GM19467 (cell line): ENCODE results near the gene SYT17.

Experiments used
- ATAC-seq: cut with Tn5 transposase; IDR thresholded peaks from one replicate; pipeline ENCODE4 v1.9.1; 2021; ENCODE audit warnings: mild to moderate bottlenecking, moderate library complexity; ENCODE audit not compliant: unreplicated experiment

Gene SYT17

GRCh38 chr16:19167710-19168370 lies at the start of gene SYT17:
SYT17 (plus strand) TSS chr16:19168240; CDS start chr16:19168647, 407 bp downstream.
- no peak for ATAC-seq

DNA sequence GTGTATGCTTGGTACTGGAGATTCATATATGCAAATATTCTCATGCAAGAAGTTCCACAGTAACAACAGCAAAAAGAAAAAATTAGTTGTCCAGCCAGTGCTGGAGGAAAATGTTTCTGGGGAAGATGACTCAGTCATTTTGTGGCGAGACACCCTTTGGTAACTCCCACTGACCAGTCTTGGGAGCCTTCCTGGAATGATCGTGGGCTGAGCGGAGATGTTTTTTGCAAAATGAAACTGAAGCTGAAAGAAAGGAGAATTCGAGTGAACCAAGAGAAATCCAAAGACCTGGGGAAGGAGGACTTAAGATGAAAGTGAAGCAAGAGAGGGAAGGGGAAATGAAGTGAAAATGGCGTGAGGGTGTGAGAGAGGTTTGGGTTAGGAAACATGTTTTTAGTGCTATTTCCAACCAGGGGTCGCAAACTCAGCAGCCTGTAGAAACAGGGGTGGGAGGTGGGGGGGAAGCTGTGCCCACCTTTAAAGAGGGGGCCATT lies 49.1 kb upstream of the SYT17 start:
- ATAC-seq, result no peak

DNA sequence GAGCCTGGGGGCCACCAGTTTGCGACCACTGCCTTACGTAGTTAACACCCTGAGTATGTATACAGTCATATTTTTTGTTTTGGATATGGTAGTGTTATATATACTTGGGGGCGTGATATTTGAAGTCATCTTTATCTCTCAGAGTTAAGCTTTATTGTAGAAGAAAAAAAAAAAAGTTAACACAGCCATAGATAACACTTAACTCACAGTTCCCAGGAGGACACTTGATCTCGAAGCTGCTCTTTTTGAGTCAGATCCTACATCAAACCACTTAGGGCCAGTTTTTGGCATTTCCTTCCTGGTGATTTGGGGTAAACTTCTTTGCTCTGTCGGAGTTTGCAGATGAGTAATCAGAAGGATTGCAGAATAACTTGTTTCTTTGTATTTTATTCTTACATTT lies 48.5 kb upstream of the SYT17 start:
- ATAC-seq, result no peak

DNA sequence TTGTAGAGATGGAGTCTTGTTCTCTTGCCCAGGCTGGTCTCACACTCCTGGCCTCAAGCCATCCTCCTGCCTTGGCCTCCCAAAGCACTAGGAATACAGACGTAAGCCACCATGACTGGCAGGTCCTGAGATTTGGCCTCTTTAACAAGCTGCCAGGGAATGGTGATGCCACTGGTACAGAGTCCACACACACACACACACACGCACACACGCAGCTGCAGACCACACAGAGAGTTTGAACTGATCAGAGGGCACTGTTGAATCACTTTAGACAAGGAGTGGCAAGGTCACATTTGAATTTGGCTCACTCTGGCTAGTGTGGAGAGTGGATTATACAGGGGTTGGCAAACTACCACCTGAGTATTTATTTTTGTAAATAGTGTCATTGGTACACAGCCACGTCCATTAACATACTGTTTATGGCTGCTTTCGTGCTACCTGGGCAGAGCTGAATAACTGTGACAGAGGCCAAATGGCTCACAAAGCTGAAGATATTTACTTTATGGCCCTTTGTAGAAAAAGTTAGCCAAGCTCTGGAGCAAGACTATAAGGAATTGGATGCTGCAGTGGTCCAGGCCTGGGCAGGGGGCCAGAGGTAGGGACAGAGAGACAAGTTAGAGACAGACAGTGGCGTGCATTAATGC lies 44.4 kb upstream of the SYT17 start:
- ATAC-seq, result no peak

DNA sequence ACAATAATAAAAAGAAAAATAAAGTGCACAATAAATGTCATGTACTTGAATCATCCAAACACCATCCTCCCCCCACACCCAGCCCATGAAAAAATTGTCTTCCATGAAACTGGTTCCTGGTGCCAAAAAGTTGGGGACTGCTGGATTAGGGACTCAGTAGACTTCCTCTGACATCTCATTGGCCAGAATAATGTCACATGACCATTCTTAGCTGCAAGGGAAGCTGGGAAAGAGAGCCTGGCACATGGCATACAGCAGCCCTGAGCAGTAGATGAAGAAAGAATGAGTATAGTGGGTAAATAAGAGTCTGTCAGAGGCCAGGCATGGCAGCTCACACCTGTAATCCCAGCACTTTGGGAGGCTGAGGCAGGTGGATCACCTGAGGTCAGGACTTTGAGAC lies 41.7 kb upstream of the SYT17 start:
- ATAC-seq, result no peak

GRCh38 chr16:19127205-19127604 lies 40.8 kb upstream of the SYT17 start:
- no peak for ATAC-seq

DNA sequence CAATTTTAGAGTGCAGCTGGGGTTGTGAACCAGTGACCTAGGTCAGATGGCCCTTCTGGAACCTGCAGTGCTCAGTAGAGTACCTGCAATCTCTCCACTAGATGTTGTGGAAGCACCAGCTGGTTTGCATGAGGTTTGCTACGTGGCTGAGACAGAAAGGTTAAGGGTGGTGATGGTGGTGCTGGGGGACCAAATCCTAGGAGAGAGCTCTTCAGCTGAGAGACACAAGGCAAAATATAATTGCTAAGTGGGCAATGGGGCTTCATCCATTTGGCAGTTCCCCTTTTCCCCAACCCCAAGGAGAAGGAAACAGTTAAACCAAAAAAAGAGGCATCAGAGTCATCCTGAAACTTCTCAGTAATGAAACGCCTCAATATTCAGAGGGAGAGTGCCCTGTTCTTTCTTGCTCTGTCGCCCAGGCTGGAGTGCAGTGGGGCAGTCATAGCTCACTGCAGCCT lies 40.3 kb upstream of the SYT17 start:
- peak; percentile 52 for ATAC-seq

GRCh38 chr16:19128454-19129200 lies 39.4 kb upstream of the SYT17 start:
- no peak for ATAC-seq

DNA sequence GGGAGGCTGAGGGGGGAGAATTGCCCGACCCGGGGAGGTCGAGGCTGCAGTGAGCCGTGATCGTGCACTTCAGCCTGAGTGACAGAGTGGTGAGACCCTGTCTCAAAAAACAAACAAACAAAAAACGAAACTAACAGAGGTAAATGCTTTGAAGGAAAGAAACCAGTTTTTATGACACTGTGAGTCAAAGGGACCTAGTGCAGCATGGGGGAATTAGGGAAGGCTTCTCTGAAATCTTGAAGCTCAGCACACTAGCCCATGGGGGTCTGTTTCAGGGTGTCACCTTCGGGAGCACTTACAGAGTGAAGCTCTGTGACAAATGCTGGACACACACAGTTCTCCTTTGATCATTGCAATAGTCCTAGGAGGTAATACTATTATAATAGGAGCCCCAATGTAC lies 37.7 kb upstream of the SYT17 start:
- no peak for ATAC-seq

GRCh38 chr16:19130852-19131824 lies 36.9 kb upstream of the SYT17 start:
- no peak for ATAC-seq

GRCh38 chr16:19131825-19132218 lies 36.2 kb upstream of the SYT17 start:
- ATAC-seq, result no peak

- ATAC-seq, result no peak
Measured at GRCh38 chr16:19132255-19132654, 35.8 kb upstream of the SYT17 start.

DNA sequence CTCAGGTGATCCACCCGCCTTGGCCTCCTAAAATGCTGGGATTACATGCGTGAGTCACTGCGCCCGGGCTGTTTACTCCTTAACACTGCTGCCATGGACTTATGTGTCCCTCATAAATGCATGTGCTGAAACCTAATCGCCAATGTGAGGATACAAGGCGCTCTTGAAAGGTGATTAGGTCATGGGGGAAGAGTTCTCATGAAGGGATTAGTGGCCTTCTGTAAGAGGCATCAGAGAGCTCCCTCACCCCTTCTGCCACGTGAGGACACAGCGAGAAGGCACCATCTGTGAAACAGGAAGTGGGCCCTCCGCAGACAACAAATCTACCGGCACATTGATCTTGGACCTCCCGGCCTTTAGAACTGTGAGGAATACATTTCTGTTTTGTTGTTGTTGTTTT lies 35.1 kb upstream of the SYT17 start:
- no peak for ATAC-seq

DNA sequence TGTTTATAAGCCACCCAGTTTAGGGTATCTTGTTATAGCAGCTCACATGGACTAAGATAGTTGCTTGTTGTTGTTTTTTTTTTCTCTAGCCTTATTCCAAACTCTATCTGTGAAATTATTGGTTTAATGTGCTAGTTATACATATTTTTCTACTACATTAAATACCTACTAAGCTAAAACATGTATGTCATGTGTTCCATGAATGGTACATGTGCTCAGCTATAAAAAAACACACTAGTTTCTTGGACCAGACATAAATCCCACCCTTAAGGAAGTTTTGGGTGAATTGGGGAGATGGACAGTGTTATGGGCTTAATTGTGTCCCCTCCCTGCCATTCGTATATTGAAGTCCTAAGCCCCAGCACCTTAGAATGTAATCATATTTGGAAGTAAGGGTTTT lies 34.4 kb upstream of the SYT17 start:
- no peak for ATAC-seq

GRCh38 chr16:19135201-19135842 lies 32.7 kb upstream of the SYT17 start:
- no peak for ATAC-seq

GRCh38 chr16:19135896-19136438 lies 32.1 kb upstream of the SYT17 start:
- no peak for ATAC-seq

DNA sequence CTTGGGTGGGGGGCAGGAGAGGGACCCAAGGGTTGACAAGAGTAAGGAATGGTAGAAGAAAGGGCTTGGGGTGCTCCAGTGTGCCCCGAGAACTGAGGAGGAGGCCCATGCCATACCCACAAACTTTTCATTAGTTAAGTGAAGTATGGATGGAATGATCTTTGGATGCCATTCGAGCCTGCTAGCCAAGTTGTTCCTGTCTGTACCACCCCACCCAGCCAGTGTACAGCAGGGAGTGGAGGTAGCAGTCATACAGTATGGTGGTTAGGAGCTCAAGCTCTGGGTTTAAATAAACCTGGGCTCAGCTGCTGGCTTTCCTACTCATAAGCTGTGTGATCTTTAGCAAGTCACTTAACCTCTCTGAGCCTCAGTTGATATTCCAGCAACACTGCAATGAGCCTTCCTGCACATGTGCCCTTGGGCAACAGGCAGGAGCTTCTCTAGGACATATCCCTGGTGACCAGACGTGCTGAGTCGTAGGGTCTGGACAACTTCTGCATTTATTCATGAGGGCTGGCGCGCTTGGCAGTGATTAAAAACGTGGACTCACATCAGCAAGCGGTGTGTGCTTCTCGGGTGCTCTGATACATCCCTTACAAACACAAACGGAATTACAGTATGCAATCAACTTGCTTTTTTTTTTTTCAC lies 31.4 kb upstream of the SYT17 start:
- no peak for ATAC-seq

GRCh38 chr16:19137201-19138128 lies 30.6 kb upstream of the SYT17 start:
- no peak for ATAC-seq
